Activated gamma-delta T cell treated with Interleukin-2 at 50 U/mL for 16 hours (primary cell): Measurements from ENCODE around the gene FGFR4.
A peak's percentile ranks its signal among the peaks of the same experiment; 100 is the strongest.
"Not testable (repeated sequence)": the region's sequence is repeated elsewhere in the genome, so short reads cannot be mapped to it uniquely, and the experiment has no call there.

Experiments used
- DNase-seq: peaks from one replicate; pipeline ENCODE4 v3.0.0-alpha.2; 2020

FGFR4 gene

GRCh38 chr5:177086654-177087397, at the start of gene FGFR4:
TSS of gene FGFR4 (plus strand) at chr5:177086915. CDS start at chr5:177089603, 2,688 bp downstream.
- peak; percentile 51 for DNase-seq

GRCh38 chr5:177036921-177037320, 49.8 kb upstream of the FGFR4 start:
- DNase-seq: no peak

GRCh38 chr5:177040814-177041420, 45.8 kb upstream of the FGFR4 start:
- DNase-seq: no peak

GRCh38 chr5:177041936-177042335, 44.8 kb upstream of the FGFR4 start:
- no peak for DNase-seq

GRCh38 chr5:177043114-177043513, 43.6 kb upstream of the FGFR4 start:
- DNase-seq: no peak

GRCh38 chr5:177043958-177044357, 42.8 kb upstream of the FGFR4 start:
- DNase-seq: no peak

GRCh38 chr5:177044641-177045040, 42.1 kb upstream of the FGFR4 start:
- no peak for DNase-seq

GRCh38 chr5:177045631-177046030, 41.1 kb upstream of the FGFR4 start:
- DNase-seq: no peak

GRCh38 chr5:177048531-177048930, 38.2 kb upstream of the FGFR4 start:
- DNase-seq: not testable (repeated sequence)

- DNase-seq: no peak
Measured at GRCh38 chr5:177049285-177049684, 37.4 kb upstream of the FGFR4 start.

GRCh38 chr5:177064500-177065277, 22.0 kb upstream of the FGFR4 start:
- no peak for DNase-seq

- no peak for DNase-seq
Measured at GRCh38 chr5:177065491-177065890, 21.2 kb upstream of the FGFR4 start.

GRCh38 chr5:177066224-177066623, 20.5 kb upstream of the FGFR4 start:
- DNase-seq: no peak

GRCh38 chr5:177067503-177067902, 19.2 kb upstream of the FGFR4 start:
- no peak for DNase-seq

- no peak for DNase-seq
Measured at GRCh38 chr5:177070536-177071191, 16.1 kb upstream of the FGFR4 start.

- DNase-seq: peak; percentile 76
Measured at GRCh38 chr5:177071666-177072385, 14.9 kb upstream of the FGFR4 start.

GRCh38 chr5:177077335-177077734, 9.4 kb upstream of the FGFR4 start:
- DNase-seq: no peak

- no peak for DNase-seq
Measured at GRCh38 chr5:177079606-177080005, 7.1 kb upstream of the FGFR4 start.

GRCh38 chr5:177080265-177080664, 6.5 kb upstream of the FGFR4 start:
- DNase-seq: no peak

GRCh38 chr5:177081859-177082258, 4.9 kb upstream of the FGFR4 start:
- no peak for DNase-seq

GRCh38 chr5:177083357-177083756, 3.4 kb upstream of the FGFR4 start:
- DNase-seq: no peak

GRCh38 chr5:177084175-177084574, 2.5 kb upstream of the FGFR4 start:
- no peak for DNase-seq
